GM12874 (cell line): ENCODE data around the gene SLC15A2.

ENCODE experiments used
- TF ChIP-seq, protein P1 (sequence below): IDR thresholded peaks from 2 replicates; pipeline ENCODE4 v1.5.1; 2011; ENCODE audit warnings: low read depth, mild to moderate bottlenecking, control low read depth, low read length, moderate library complexity; ENCODE audit not compliant: insufficient read depth

Gene SLC15A2

DNA sequence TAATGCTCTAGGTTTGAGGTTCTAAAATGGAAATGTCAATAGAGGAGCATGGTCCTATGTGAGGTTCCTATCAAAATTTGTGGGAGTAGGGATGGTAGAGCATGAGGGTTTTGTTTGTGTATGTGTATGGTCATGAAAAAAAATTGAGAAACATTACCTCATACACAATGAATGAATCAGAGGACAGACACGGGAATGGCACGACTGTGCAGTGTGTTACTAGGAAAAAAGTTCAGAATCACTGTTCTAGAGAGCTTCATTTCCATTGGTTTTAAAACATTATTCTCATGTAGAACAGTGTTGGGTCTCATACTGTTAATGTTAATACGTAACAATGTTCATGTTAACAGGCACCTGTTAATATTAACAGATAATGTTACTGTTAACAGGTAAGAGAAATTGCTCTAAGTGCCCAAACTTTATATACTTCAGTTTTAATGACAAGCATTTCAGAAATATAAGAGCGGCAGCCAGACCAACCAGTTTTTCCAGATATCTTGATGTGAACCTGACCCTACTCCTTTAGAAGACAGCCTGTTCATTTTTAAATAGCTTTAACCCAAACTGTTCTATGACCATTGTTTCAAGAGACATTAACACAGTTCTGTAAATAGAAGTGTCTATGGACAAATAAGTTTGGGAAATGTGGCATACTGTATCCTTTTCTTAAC lies 48.0 kb downstream of the SLC15A2 start:
- TF ChIP-seq, protein P1, sequence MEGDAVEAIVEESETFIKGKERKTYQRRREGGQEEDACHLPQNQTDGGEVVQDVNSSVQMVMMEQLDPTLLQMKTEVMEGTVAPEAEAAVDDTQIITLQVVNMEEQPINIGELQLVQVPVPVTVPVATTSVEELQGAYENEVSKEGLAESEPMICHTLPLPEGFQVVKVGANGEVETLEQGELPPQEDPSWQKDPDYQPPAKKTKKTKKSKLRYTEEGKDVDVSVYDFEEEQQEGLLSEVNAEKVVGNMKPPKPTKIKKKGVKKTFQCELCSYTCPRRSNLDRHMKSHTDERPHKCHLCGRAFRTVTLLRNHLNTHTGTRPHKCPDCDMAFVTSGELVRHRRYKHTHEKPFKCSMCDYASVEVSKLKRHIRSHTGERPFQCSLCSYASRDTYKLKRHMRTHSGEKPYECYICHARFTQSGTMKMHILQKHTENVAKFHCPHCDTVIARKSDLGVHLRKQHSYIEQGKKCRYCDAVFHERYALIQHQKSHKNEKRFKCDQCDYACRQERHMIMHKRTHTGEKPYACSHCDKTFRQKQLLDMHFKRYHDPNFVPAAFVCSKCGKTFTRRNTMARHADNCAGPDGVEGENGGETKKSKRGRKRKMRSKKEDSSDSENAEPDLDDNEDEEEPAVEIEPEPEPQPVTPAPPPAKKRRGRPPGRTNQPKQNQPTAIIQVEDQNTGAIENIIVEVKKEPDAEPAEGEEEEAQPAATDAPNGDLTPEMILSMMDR: no peak

DNA sequence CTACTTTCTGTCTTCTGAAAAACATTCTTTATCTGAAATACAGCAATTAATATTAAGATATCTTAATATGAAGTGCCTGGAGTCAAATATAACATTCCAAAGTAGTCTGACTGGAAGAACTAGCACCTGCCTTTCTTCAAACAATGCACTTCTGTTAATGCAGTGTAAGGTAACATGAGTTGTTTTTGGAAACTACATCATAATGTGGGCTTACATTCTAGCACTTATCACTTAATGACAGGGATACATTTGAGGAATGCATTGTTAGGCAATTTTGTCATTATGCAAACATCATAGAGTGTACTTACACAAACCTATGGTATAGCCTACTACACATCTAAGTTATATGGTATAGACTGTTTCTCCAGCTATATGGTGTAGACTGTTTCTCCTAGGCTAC lies 49.2 kb downstream of the SLC15A2 start:
- TF ChIP-seq, protein P1: no peak

DNA sequence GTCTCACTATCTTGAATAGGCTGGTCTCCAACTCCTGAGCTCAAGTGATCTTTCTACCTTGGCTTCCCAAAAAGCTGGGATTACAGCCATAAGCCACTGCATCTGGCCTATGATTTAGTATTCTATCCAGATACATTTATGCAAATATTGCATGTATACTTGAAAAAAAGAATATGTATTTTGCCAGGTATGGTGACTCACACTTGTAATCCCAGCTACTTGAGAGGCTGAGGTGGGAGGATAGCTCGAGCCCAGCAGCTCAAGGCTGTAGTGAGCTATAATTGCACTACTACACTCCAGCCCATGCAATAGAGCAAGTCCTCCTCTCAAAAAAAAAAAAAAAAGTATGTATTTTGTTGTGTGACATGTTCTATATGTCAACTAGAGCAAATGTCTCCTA lies 54.4 kb downstream of the SLC15A2 start:
- TF ChIP-seq, protein P1: no peak

DNA sequence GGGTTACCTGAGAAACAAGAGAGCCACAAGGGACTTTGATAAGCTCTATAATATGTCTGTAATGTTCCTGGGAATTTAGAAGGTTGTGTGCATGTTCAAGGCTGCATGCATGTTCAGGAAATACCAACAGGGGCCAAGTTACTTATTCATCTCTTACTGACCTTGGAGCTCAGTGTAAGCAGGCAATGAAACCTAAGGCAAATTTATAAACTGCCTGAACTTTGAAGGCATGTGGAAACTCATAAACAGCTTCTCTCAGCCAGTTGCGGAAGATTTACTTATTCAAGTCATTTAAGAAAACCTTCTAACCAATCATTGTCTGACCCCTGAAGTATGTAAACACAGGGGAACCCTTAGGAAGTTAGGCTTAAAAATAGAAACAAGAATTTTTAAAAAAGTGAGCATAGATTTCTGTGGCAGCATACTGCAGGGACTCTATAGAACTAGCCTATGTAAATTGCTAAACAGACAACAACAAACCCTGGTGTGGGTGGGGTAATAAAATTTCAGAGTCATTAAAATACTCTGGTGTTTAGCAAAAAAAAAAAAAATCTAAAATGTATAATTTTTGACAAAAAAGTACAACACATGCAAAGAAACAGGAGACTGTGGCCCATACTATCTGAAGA lies 57.2 kb downstream of the SLC15A2 start:
- TF ChIP-seq, protein P1: no peak

DNA sequence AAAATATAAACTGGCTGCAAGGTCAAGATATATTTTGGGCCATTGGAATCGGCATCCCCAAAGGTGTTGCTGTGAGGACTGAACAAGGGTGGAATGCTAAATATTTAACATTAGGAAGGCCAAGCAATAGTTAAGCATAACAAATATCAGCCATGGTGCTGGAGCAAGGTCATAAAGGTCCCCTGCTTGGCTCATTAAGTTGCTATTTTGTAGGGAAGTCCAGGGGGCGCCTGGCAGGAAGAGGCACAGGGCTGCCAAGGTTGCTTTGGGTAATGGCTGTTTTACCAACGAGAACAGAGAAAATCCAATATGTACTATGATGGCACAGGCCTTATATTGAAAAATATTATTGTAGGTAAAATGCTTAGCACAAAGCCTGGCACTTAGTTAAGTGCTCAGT lies 62.2 kb downstream of the SLC15A2 start:
- TF ChIP-seq, protein P1: no peak

DNA sequence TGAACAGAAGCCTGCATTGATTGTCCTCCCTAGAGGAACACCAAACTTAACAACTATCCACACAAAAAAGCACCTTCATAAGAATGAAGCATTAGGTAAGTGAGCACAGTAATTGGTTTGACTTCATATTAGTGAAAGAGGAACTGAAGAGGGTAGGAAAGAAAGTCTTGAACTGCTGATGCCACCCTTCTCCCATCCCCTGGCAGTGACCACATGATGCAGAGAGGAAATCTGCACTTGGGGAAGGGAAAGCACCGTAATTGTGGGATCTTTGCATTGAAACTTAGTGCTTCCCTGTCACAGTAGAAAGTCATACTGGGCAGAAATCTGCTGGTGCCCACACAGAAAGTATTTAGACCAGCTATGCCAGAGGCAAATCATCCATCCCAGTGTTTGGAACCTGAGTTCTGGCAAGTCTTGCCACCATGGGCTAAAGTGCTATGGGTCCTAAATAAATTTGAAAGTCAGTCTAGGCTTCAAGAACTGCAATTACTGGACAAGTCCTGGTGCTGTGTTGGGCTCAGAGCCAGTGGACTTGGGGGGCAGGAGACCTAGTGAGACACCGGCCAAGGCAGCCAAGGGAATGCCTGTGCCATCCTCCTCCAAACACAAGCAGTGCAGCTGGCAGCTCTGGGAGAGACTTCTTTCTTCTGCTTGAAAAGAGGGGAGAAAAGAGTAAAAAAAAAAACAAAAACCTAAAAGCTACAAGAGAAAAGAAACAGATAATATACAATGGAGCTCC lies 63.6 kb downstream of the SLC15A2 start:
- TF ChIP-seq, protein P1: no peak

DNA sequence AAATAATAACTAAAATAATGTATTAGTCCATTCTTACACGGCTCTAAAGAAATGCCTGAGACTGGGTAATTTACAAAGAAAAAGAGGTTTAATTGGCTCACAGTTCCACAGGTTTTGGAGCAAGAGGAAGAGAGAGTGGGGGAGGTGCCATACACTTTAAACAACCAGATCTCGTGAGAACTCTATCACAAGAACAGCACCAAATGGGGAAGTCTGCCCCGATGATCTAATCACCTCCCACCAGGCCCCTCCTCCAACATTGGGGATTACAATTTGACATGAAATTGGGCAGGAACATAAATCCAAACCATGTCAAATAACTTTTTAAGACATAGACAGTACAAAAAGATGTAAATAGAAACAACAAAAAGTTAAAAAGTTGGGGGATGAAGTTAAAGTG lies 64.6 kb downstream of the SLC15A2 start:
- TF ChIP-seq, protein P1: no peak
